Measurements from ENCODE around the gene PHF12. TPM values are rescaled to one million over a fixed set of nuclear protein-coding genes. Genes with fewer than 3 reads are reported as not detected.

PHF12 gene
- total RNA-seq, 1 experiment from 2014 or later, result 35.7 TPM

- Histone ChIP-seq H2AFZ (ENCODE audit: low read depth, low read length, poor library complexity, severe bottlenecking) (no peak overlapping the region), H3K4me2 (ENCODE audit: low read length) (no peak overlapping the region), H4K20me1 (ENCODE audit: insufficient read depth) (no peaks in the 10 kb centered on the region), H3K9me2 (ENCODE audit: insufficient read depth) (no peaks in the 10 kb centered on the region), H3K4me3 (replicated peaks in 1 of 2; ENCODE audit: low read depth in 1 of 2, low read length in 2 of 2) (no peak overlapping the region), H3K9me3 (ENCODE audit: control insufficient read depth in 1 of 2, insufficient read depth in 1 of 2, low read depth in 1 of 2, low read length in 2 of 2) (no peaks in the 10 kb centered on the region), H3K79me2 (ENCODE audit: insufficient read depth, low read length) (no peaks in the 10 kb centered on the region), H3K36me3 (ENCODE audit: control insufficient read depth in 1 of 2, insufficient read depth in 2 of 2, low read length in 2 of 2) (peaks cover 76 to 89% of the 10 kb centered on the region in 2 experiments), H3K27ac (ENCODE audit: low read depth, low read length) (no peak overlapping the region; the same call in 1 of the 2 replicates), H3K4me1 (ENCODE audit: control insufficient read depth in 1 of 2, insufficient read depth in 2 of 2, low read length in 2 of 2) (no peaks in the 10 kb centered on the region), H3K27me3 (ENCODE audit: insufficient read depth, low read length) (no peaks in the 10 kb centered on the region), H3K9ac (ENCODE audit: low read length) (no peak overlapping the region)
- ATAC-seq (0 out of 2 replicates have a peak, but pooled peaks have one; percentile 15), DNase-seq (ENCODE audit: low read depth, low spot score) (no peak)
- intact Hi-C loops (cut with micrococcal nuclease), result no loop called here
- ChIA-PET CTCF (interaction anchor here (0.8 kb wide), 1 partner anchor 39 kb away, joined by 3 read pairs; the partner anchor contains the start of gene PHF12), POLR2A (no interaction called here), RAD21 (ENCODE audit: low non-redundant PET in 1 of 2, low total read pairs in 2 of 2, uncharacterized antibody in 2 of 2, unreplicated experiment in 2 of 2) (no interaction called here)
- TF ChIP-seq CTCF (IDR thresholded peaks at IDR 0.05 in 2 of 3, conservative IDR thresholded peaks at IDR 0.05 in 1 of 3; ENCODE audit: borderline replicate concordance in 1 of 3, insufficient read depth in 1 of 3, low read depth in 2 of 3, low read length in 2 of 3), result peak in 2 of 3 experiments; percentile 20 to 52; a peak in 2 of 6 replicates
- TF ChIP-seq ZNF274 (IDR thresholded peaks at IDR 0.05; ENCODE audit: low read depth, low read length), result no peak
- no TSS peak for BruUV-seq (replicated peaks)
Observed at GRCh38 chr17:28912281-28912937, 38.9 kb downstream of the PHF12 start.

DNA sequence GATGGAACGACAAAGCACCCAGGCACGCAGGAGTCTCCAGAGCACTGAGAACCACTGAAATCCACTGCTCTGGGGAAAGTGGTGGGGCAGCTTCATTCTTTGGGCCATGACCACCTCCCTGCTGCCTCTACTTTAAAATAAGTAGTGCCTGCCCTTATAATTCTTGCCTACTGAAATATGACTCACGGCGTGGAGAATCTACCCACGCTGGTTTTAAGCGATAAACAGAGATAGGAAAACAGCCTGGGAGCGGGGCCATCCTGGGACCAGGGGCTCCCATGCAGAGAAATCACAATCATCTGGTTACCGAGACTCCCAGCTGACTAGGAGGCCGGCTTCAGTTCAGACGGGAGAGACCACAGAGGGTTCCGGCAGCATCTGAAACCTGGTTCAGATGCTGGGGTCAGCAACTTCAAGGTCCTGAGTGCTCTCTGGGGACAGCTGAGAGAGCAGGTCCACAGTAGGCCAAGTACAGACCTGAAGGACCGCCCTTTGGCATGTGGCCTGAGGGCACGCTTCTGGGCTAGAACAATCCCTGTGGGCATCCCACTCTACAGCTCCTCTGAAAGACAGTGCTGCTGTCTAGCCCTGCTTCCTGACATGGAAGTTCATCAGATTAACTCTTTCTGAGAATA is 39.8 kb downstream of the PHF12 start:
- RAD21 ChIA-PET (ENCODE audit: low non-redundant PET in 1 of 2, low total read pairs in 2 of 2, uncharacterized antibody in 2 of 2, unreplicated experiment in 2 of 2), result no interaction called here
- TF ChIP-seq SP1 (IDR thresholded peaks at IDR 0.05; ENCODE audit: low read depth), result no peak
- no peak for TF ChIP-seq SRF (IDR thresholded peaks at IDR 0.05; ENCODE audit: low read depth)
- TF ChIP-seq TCF7L2 (IDR thresholded peaks at IDR 0.05; ENCODE audit: borderline replicate concordance, extremely low read depth, insufficient read depth, insufficient read length), result no peak
- TF ChIP-seq, protein P1, sequence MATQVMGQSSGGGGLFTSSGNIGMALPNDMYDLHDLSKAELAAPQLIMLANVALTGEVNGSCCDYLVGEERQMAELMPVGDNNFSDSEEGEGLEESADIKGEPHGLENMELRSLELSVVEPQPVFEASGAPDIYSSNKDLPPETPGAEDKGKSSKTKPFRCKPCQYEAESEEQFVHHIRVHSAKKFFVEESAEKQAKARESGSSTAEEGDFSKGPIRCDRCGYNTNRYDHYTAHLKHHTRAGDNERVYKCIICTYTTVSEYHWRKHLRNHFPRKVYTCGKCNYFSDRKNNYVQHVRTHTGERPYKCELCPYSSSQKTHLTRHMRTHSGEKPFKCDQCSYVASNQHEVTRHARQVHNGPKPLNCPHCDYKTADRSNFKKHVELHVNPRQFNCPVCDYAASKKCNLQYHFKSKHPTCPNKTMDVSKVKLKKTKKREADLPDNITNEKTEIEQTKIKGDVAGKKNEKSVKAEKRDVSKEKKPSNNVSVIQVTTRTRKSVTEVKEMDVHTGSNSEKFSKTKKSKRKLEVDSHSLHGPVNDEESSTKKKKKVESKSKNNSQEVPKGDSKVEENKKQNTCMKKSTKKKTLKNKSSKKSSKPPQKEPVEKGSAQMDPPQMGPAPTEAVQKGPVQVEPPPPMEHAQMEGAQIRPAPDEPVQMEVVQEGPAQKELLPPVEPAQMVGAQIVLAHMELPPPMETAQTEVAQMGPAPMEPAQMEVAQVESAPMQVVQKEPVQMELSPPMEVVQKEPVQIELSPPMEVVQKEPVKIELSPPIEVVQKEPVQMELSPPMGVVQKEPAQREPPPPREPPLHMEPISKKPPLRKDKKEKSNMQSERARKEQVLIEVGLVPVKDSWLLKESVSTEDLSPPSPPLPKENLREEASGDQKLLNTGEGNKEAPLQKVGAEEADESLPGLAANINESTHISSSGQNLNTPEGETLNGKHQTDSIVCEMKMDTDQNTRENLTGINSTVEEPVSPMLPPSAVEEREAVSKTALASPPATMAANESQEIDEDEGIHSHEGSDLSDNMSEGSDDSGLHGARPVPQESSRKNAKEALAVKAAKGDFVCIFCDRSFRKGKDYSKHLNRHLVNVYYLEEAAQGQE (IDR thresholded peaks at IDR 0.05; ENCODE audit: low read depth), result no peak
- intact Hi-C loops (cut with micrococcal nuclease), result no loop called here
- CTCF ChIA-PET, result interaction anchor here (2.7 kb wide), 1 partner anchor 184 kb away, joined by 9 read pairs; no protein-coding TSS in a partner anchor
- H3K27me3 ChIP-seq (ENCODE audit: insufficient read depth, low read length), result no peaks in the 10 kb centered on the region
- H3K9ac ChIP-seq (ENCODE audit: low read length), result no peak overlapping the region
- no peak overlapping the region for H2AFZ ChIP-seq (ENCODE audit: low read depth, low read length, poor library complexity, severe bottlenecking)
- no peak overlapping the region for H3K4me2 ChIP-seq (ENCODE audit: low read length)
- no peak overlapping the region for H3K4me3 ChIP-seq (replicated peaks in 1 of 2; ENCODE audit: low read depth in 1 of 2, low read length in 2 of 2)
- H4K20me1 ChIP-seq (ENCODE audit: insufficient read depth), result no peaks in the 10 kb centered on the region
- H3K4me1 ChIP-seq (ENCODE audit: control insufficient read depth in 1 of 2, insufficient read depth in 2 of 2, low read length in 2 of 2), result no peaks in the 10 kb centered on the region
- no TSS peak for BruUV-seq (replicated peaks)
- H3K9me3 ChIP-seq (ENCODE audit: control insufficient read depth in 1 of 2, insufficient read depth in 1 of 2, low read depth in 1 of 2, low read length in 2 of 2), result no peaks in the 10 kb centered on the region
- peaks cover 72 to 81% of the 10 kb centered on the region in 2 experiments for H3K36me3 ChIP-seq (ENCODE audit: control insufficient read depth in 1 of 2, insufficient read depth in 2 of 2, low read length in 2 of 2)
- DNase-seq (ENCODE audit: low read depth, low spot score) (no peak), ATAC-seq (no peak)
- POLR2A ChIA-PET, result no interaction called here
- no peaks in the 10 kb centered on the region for H3K9me2 ChIP-seq (ENCODE audit: insufficient read depth)
- no peaks in the 10 kb centered on the region for H3K79me2 ChIP-seq (ENCODE audit: insufficient read depth, low read length)
- H3K27ac ChIP-seq (ENCODE audit: low read depth, low read length), result no peak overlapping the region
